Measurements from ENCODE around the gene LRIG1. TPM values are rescaled to one million over a fixed set of nuclear protein-coding genes. Genes with fewer than 3 reads are reported as not detected.

LRIG1 gene
- total RNA-seq, 1 donor = 14.1 TPM

DNA sequence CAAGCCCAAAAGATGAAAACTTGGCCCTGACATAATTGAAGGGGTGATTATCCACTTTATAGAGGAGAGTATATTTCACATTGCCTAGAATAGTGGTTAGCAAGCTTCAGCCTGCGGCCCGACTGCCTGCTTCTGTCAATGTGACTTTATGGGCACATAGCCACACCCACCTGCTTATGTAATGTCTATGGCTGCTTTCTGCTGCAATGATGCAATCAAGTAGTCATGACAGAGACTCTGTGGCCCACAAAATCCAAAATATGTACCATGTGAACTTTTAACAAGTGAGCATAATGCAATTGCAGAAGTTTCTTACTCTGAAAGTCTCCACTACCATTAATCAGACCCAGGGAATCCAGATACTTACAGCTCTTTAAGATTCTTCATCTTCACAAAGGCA, 103.1 kb downstream of the LRIG1 start:
- DNase-seq (ENCODE audit: insufficient read length, low spot score, missing footprints) = no peak
- Histone ChIP-seq H3K4me2 (ENCODE audit: insufficient read depth, low read length) (no peak overlapping the region), H3K27ac (ENCODE audit: low read depth, low read length) (no peak overlapping the region), H3K27me3 (ENCODE audit: insufficient read depth, low read length) (no peaks in the 10 kb centered on the region), H3K4me1 (ENCODE audit: insufficient read depth, low read length) (peaks cover 32% of the 10 kb centered on the region), H3K9me3 (ENCODE audit: low read depth, low read length) (no peaks in the 10 kb centered on the region), H3K4me3 (ENCODE audit: insufficient read depth, low read length) (no peak overlapping the region), H2AFZ (ENCODE audit: low read length) (no peak overlapping the region), H3K36me3 (ENCODE audit: insufficient read depth, low read length) (no peaks in the 10 kb centered on the region), H4K20me1 (ENCODE audit: insufficient read depth, low read length) (no peaks in the 10 kb centered on the region), H3K79me2 (ENCODE audit: insufficient read depth, low read length) (no peaks in the 10 kb centered on the region)
- TF ChIP-seq CTCF (IDR thresholded peaks at IDR 0.05; ENCODE audit: extremely low read depth, low read depth, low read length) = no peak

DNA sequence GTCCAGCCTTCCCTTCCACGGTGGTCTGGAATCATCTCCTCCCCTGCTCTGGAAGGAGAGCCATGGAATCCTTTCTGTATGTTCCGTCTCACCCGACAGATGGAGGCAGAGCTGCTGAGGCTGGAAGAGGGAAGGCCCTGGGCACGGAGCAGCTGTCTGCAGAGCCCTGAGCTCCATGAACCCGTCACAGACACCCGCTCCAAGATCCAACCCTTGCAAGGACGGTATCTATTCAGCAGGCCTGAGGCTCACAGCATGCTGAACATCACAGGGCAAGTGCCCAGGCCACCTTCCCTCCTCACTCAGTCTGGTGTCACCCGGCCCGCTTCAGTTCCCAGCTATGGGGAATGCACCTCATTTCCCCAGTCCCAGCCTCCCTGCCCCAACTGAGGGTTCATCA, 103.9 kb downstream of the LRIG1 start:
- Histone ChIP-seq H4K20me1 (ENCODE audit: insufficient read depth, low read length) (no peaks in the 10 kb centered on the region), H3K9me3 (ENCODE audit: low read depth, low read length) (no peaks in the 10 kb centered on the region), H3K27ac (ENCODE audit: low read depth, low read length) (no peak overlapping the region), H3K27me3 (ENCODE audit: insufficient read depth, low read length) (no peaks in the 10 kb centered on the region), H2AFZ (ENCODE audit: low read length) (no peak overlapping the region), H3K79me2 (ENCODE audit: insufficient read depth, low read length) (no peaks in the 10 kb centered on the region), H3K4me3 (ENCODE audit: insufficient read depth, low read length) (no peak overlapping the region), H3K4me1 (ENCODE audit: insufficient read depth, low read length) (peaks cover 28% of the 10 kb centered on the region), H3K36me3 (ENCODE audit: insufficient read depth, low read length) (no peaks in the 10 kb centered on the region), H3K4me2 (ENCODE audit: insufficient read depth, low read length) (no peak overlapping the region)
- no peak for DNase-seq (ENCODE audit: insufficient read length, low spot score, missing footprints)
- no peak for TF ChIP-seq CTCF (IDR thresholded peaks at IDR 0.05; ENCODE audit: extremely low read depth, low read depth, low read length)

DNA sequence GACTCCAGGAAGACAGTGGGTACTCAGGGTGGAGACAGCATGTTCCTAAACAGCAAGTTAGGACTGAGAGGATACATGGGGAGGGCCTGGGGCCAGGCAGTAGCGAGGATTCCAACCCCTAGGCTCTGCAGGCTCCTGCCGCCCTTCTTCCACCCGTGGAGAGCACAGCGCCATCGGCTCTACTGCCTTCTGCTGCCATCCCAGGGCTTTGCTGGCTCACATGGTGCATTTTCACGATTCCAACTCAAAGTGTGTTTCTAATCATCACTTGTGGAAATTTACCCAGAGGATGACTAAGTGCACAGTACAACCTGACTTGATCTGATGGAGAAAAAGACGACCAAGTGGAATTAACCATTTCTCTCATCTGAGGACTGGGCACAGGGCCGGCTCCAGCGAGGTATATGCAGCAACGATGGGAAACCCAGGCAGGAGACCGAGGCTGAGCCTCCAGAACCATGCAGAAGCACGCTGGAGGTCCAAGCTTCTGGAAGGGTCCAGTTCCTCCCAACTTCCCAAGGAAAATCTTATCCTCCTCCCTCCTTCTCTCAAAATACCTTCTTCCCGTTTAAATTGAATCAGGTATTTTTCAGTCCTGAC, 104.6 kb downstream of the LRIG1 start:
- Histone ChIP-seq H3K79me2 (ENCODE audit: insufficient read depth, low read length) (no peaks in the 10 kb centered on the region), H4K20me1 (ENCODE audit: insufficient read depth, low read length) (no peaks in the 10 kb centered on the region), H3K4me1 (ENCODE audit: insufficient read depth, low read length) (peaks cover 28% of the 10 kb centered on the region), H3K4me3 (ENCODE audit: insufficient read depth, low read length) (no peak overlapping the region), H2AFZ (ENCODE audit: low read length) (no peak overlapping the region), H3K36me3 (ENCODE audit: insufficient read depth, low read length) (no peaks in the 10 kb centered on the region), H3K4me2 (ENCODE audit: insufficient read depth, low read length) (no peak overlapping the region), H3K9me3 (ENCODE audit: low read depth, low read length) (no peaks in the 10 kb centered on the region), H3K27me3 (ENCODE audit: insufficient read depth, low read length) (no peaks in the 10 kb centered on the region), H3K27ac (ENCODE audit: low read depth, low read length) (no peak overlapping the region)
- no peak for TF ChIP-seq CTCF (IDR thresholded peaks at IDR 0.05; ENCODE audit: extremely low read depth, low read depth, low read length)
- DNase-seq (ENCODE audit: insufficient read length, low spot score, missing footprints) = no peak

GRCh38 chr3:66395635-66396034, 105.2 kb downstream of the LRIG1 start:
- H3K9me3 ChIP-seq (ENCODE audit: low read depth, low read length) = no peaks in the 10 kb centered on the region
- H4K20me1 ChIP-seq (ENCODE audit: insufficient read depth, low read length) = no peaks in the 10 kb centered on the region
- no peak overlapping the region for H3K4me2 ChIP-seq (ENCODE audit: insufficient read depth, low read length)
- no peak overlapping the region for H3K4me3 ChIP-seq (ENCODE audit: insufficient read depth, low read length)
- H3K27me3 ChIP-seq (ENCODE audit: insufficient read depth, low read length) = no peaks in the 10 kb centered on the region
- H3K4me1 ChIP-seq (ENCODE audit: insufficient read depth, low read length) = peaks cover 28% of the 10 kb centered on the region
- H3K79me2 ChIP-seq (ENCODE audit: insufficient read depth, low read length) = no peaks in the 10 kb centered on the region
- no peaks in the 10 kb centered on the region for H3K36me3 ChIP-seq (ENCODE audit: insufficient read depth, low read length)
- H2AFZ ChIP-seq (ENCODE audit: low read length) = no peak overlapping the region
- no peak for TF ChIP-seq CTCF (IDR thresholded peaks at IDR 0.05; ENCODE audit: extremely low read depth, low read depth, low read length)
- no peak for DNase-seq (ENCODE audit: insufficient read length, low spot score, missing footprints)
- H3K27ac ChIP-seq (ENCODE audit: low read depth, low read length) = peak overlapping the region; percentile 61

Data from osteoblast (primary cell).